Measurements from ENCODE around the gene P2RY11.

Gene P2RY11

GRCh38 chr19:10113964-10114650, 2.6 kb downstream of the P2RY11 start:
- no peak for DNase-seq

- DNase-seq, result no peak
Measured at GRCh38 chr19:10114651-10115391, 3.3 kb downstream of the P2RY11 start.

- DNase-seq, result no peak
Measured at GRCh38 chr19:10115392-10116084, 4.0 kb downstream of the P2RY11 start.

- no peak for DNase-seq
Measured at GRCh38 chr19:10116085-10116865, 4.8 kb downstream of the P2RY11 start.

GRCh38 chr19:10116866-10117616, 5.5 kb downstream of the P2RY11 start:
- no peak for DNase-seq

GRCh38 chr19:10118960-10119359, 7.5 kb downstream of the P2RY11 start:
- no peak for DNase-seq

GRCh38 chr19:10120538-10121189, 9.2 kb downstream of the P2RY11 start:
- no peak for DNase-seq

GRCh38 chr19:10122045-10122444, 10.6 kb downstream of the P2RY11 start:
- DNase-seq, result no peak

GRCh38 chr19:10124429-10124828, 12.9 kb downstream of the P2RY11 start:
- DNase-seq, result no peak

- no peak for DNase-seq
Measured at GRCh38 chr19:10126213-10126639, 14.7 kb downstream of the P2RY11 start.

- no peak for DNase-seq
Measured at GRCh38 chr19:10132905-10133304, 21.4 kb downstream of the P2RY11 start.

- no peak for DNase-seq
Measured at GRCh38 chr19:10133596-10133995, 22.1 kb downstream of the P2RY11 start.

GRCh38 chr19:10134040-10134439, 22.5 kb downstream of the P2RY11 start:
- no peak for DNase-seq

GRCh38 chr19:10135551-10136334, 24.2 kb downstream of the P2RY11 start:
- no peak for DNase-seq

GRCh38 chr19:10136936-10137335, 25.4 kb downstream of the P2RY11 start:
- no peak for DNase-seq

- no peak for DNase-seq
Measured at GRCh38 chr19:10137751-10138682, 26.5 kb downstream of the P2RY11 start.

GRCh38 chr19:10138879-10139795, 27.6 kb downstream of the P2RY11 start:
- no peak for DNase-seq

GRCh38 chr19:10139952-10140351, 28.5 kb downstream of the P2RY11 start:
- DNase-seq, result no peak

- DNase-seq, result no peak
Measured at GRCh38 chr19:10141479-10141878, 30.0 kb downstream of the P2RY11 start.
